GM21786 (cell line): ENCODE data around the gene PTS.
A peak's percentile ranks its signal among the peaks of the same experiment; 100 is the strongest.
"Not testable (repeated sequence)": the region's sequence is repeated elsewhere in the genome, so short reads cannot be mapped to it uniquely, and the experiment has no call there.

ENCODE experiments used
- ATAC-seq: cut with Tn5 transposase; IDR thresholded peaks from one replicate; pipeline ENCODE4 v1.9.1; 2021; ENCODE audit not compliant: unreplicated experiment

The PTS gene

DNA sequence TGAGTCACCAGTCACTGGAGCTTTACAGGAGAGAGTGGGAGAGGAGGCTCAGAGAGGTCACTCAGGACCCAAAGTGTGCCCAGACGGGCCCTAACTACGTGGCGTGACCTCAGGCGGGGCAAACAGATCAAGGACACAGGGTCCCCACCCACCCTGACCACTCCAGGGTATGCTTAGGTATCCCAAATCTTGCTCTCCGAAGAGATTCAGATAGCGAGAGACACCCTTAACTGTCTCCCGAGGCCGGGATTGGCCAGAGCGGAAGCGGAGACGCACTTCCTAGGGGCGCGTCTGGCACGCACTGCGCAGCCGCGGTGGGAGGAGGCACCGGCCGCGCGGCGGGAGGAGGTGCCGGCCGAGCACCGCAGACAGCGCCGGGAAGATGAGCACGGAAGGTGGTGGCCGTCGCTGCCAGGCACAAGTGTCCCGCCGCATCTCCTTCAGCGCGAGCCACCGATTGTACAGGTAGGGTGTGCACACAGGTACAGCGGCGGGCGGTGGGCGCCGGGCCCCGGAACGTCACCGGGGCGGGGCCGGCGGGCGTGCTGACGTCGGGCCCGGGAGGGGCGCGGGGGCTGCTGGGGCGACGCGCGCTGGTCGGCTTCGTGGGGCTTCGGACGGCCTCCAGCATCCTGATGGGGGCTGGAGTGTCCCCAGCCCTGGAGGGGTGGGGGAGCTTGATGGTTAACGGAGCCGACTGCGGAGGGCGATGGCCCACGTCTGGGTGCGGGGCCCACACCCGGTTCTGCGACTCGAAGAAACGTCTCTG is at the start of gene PTS:
PTS (plus strand) TSS at position 367 of the 769 bp plus-strand sequence; CDS start at position 383, 16 bp downstream.
- peak; percentile 95 for ATAC-seq

DNA sequence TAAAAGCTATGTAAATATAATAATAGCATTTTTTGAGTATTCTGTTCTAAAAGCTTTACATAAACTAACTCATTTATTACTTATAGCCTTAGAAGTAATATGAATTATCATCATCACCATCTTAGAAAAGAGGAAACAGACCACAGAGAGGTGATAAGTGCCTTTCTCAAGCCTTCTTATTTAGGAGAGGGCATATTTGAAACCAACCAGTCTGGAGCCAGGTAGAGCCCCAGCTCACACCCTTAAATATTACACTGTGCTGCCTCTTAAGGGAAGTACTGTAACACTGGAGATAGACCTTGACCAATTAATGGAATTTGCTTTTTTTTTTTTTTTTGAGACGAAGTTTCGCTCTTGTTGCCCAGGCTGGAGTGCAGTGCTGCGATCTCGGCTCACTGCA is 48.6 kb upstream of the PTS start:
- no peak for ATAC-seq

DNA sequence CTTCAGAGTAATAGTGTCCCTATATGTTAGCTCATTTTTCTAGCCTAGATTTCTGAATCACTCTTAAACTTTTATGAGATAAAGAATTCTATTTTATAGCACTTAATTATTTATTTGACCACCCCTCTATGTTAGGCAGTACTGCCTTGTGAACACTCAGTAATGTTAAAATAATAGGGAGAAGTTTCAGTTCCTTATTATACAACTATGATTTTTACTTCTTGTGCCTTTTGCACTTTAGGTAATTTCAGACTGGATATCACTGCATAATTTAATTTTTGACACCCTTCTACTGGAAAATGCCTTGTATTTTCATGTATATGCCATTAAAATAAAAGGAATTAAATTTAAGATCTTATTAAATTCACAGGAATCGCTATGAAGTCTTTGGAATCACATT is 47.8 kb upstream of the PTS start:
- ATAC-seq, result no peak

DNA sequence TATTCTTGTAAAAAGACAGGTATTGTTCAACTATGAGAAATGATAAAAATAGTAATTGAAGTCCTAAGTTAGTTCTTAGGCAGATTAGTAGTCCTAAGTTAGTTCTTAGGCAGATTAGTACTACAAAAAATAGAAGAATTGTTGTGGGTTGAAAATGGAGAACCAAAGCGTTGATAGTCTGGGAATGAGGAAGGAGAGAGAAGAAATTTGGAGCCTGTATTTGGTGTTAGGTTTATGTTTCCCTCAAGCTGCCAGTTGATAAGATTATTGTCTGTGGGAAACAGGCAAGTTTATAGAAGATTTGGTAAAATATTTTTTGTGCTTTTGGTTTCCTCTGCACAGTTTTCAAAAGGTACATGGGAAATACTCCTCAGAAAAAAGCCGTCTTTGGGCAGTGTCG is 47.3 kb upstream of the PTS start:
- no peak for ATAC-seq

DNA sequence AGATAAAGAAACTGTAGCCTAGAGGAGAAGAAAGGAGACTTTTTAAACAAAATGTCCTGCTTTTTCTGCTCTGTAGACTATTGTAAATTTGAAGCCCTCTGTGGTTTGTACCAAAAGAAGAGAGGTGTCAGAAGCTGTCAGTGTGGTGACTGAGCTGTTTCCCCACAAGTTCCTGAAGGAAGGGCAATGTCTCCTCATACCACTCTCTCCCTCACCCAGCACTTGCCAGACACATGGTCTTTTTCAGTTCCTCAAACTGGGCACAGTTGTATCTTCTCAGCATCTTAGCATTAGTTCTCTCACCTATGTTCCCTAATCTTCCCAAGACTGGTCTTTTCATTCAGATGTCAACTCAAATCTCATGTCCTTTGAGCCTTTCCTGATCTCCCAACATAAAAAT is 46.6 kb upstream of the PTS start:
- peak; percentile 52 for ATAC-seq

DNA sequence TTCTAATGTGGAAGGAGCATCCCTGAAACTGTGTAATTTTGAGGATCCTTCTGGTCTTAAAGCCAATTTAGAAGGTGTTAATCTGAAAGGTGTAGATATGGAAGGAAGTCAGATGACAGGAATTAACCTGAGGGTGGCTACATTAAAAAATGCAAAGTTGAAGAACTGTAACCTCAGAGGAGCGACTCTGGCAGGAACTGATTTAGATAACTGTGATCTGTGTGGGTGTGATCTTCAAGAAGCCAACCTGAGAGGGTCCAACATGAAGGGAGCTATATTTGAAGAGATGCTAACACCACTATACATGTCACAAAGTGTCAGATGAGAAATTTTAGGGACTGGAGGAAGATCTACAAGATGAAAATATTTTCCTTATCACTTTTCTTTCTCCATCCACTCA is 43.4 kb upstream of the PTS start:
- no peak for ATAC-seq

DNA sequence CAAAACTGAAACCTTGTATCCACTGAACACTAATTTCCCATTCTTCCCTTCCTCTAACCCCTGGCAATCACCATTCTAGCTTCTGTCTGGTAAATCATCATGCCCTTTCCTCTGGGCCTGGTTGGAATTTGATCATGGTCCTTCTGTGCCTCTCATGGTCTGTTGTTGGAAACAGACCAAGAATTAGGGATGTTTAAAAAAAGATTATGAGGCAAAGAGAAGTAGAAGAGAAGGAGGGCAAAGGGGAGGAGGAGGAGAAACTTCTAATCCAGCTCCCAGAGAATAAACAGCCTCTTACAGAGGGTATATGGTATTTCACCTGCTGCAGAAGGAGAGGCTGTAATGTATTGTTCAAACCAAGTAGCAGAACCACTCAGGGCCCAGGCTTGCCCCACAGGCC is 40.3 kb upstream of the PTS start:
- no peak for ATAC-seq

DNA sequence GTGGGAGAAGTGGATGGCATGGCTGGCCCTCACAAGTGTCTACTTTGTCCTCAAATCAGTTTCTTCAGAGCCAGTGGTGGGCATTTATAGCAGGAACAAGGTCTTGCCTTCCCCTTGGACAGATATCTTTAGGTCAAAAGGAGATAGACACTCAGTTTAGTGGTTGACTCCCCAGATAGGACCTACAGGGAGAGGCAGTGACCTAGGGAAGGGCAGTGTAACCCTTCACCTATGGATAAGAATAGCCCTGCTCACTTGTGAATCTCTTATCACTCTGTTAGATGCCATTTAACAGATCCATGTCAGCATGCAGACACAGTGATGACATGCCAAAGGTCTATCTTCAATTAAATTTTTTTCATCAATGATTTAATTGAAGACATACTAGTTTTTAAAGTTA is 39.9 kb upstream of the PTS start:
- ATAC-seq, result no peak

DNA sequence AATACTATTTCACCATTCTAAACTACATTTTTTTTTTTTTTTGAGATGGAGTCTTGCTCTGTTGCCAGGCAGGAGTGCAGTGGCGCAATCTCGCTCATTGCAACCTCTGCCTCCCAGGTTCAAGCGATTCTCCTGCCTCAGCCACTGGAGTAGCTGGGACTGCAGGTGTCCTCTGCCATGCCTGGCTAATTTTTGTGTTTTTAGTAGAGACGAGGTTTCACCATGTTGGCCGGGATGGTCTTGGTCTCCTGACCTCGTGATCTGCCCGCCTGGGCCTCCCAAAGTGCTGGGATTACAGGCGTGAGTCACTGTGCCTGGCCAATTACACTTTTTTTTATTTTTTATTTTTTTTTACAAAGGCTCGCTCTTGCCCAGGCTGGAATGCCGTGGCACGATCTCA is 31.1 kb upstream of the PTS start:
- ATAC-seq, result not testable (repeated sequence)

DNA sequence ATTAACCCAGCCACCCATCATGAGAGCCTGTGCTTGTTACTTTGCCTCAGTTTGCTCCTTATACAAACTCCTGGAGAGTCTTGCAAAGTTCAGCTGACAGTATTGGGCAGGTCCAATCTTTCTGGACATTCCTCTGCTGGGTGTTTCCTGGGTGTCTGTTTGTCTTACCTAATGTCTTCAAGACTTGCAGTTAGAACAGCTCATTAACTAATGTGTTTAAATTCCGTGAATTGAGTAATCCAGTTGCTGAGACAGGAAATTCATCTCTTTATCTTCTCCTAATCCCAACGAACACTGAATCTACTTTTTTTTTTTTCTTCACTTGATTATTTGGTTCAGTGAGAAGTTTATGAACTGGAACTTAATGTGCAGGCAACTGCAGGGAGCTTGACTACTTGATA is 30.3 kb upstream of the PTS start:
- no peak for ATAC-seq

DNA sequence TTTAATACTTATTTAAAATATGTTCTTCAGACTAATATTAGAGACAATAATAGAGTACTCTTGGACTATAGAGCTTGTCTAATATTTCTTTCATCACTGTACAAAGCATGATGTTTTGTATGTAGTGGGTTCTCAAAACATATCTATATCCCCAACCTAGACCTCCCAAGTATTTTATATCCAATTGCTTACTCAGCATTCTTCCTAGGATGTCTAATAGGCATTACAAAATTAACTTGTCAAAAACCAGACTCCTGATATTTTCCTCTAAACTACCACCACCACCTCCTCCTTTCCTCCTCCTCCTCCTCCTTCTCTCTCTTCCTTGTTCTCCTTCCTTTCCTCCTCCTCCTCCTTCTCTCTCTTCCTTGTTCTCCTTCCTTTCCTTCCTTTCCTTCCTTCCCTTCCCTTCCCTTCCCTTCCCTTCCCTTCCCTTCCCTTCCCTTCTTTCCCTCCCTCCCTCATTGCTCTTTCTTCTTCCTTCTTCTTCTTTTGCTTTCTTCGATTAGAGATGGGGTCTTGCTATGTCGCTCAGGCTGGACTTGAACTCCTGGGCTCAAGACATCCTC is 29.6 kb upstream of the PTS start:
- no peak for ATAC-seq

DNA sequence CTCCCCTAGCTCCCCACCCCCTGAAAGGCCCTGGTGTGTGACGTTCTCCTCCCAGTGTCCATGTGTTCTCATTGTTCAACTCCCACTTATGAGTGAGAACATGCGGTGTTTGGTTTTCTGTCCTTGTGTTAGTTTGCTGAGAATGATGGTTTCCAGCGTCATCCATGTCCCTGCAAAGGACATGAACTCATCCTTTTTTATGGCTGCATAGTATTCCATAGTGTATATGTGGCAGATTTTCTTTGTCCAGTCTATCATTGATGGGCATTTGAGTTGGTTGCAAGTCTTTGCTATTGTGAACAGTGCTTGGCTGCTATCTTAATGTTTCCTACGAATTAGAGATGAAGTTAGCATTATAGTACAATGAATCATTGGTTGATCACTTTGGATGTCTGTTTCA is 27.1 kb upstream of the PTS start:
- not testable (repeated sequence) for ATAC-seq

DNA sequence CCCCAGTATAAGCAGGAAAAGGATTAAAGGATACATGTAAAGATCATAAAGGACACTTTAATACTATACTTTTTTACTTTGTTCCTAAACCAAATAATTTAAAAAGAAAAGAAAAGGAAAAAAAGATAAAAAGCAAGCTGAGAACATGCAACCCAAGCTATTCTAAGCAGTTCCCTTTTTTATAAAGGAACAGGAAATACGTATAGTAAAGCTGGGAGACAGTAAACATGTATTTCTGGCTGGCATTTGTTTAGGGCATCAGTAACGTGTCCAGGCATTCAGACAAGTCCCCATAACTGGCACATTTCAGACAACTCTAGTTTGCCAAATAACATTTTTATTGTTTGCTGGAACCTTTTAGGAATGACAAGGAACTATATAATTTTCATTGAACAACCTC is 26.0 kb upstream of the PTS start:
- no peak for ATAC-seq

DNA sequence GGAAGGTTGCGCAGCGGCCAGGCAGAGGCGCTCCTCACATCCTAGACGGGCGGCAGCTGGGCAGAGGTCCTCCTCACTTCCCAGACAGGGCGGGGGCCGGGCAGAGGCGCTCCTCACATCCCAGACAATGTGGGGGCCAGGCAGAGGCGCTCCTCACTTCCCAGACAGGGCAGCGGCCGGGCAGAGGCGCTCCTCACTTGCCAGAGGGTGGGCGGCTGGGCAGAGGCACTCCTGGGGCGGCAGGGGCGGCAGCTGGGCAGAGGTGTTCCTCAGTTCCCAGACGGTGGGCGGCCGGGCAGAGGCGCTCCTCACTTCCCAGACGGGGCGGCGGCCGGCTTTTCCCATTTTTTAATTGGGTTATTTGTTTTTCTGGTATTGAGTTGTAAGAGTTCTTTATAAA is 20.2 kb upstream of the PTS start:
- ATAC-seq, result no peak

DNA sequence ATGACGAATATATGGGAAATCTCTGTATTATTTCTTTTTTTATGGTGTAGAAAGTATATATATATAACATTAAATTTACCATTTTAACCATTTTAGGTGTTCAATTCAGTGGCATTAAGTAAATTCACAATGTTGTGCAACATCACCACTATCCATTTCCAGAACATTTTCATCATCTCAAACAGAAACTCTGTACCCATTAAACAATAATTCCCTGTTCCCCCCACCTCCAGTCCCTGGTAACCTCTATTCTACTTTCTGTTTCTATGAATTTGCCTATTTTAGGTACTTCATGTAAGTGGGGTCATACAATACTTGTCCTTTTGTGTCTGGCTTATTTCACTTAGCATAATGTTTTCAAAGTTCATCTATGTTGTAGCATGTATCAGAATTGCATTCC is 15.3 kb upstream of the PTS start:
- ATAC-seq, result no peak

DNA sequence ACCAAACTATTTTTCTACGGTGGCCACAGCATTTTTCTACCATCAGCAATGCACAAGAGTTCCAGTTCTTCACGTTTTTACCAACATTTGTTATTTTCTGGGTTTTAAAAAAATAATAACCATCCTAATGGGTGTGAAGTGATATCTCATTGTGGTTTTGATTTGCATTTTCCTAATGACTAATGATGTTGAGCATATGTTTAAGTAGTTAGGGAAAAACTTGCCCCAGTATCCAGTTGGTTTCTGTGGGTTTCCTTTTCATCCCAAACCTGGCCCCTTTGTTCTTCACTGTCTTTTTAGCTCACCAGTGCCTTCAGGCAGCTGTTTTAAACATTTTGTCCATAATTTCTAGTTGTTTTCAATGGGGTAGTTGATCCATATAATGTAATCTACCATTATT is 14.7 kb upstream of the PTS start:
- ATAC-seq, result no peak

DNA sequence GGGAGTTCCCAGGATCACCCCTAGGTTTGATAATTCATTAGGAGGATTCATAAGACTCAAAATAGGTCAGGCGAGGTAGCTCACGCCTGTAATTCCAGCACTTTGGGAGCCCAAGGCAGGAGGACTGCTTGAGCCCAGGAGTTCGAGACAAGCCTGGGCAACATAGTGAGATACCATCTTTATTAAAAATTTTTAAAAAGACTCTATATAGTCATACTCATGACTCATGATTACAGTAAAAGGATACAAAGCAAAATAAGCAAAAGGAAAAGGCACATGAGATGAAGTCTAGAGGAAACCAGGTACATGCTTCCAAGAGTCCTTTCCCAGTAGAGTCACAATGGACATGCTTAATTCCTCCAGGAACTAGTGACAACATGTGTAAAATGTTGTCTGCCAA is 13.9 kb upstream of the PTS start:
- ATAC-seq, result no peak

DNA sequence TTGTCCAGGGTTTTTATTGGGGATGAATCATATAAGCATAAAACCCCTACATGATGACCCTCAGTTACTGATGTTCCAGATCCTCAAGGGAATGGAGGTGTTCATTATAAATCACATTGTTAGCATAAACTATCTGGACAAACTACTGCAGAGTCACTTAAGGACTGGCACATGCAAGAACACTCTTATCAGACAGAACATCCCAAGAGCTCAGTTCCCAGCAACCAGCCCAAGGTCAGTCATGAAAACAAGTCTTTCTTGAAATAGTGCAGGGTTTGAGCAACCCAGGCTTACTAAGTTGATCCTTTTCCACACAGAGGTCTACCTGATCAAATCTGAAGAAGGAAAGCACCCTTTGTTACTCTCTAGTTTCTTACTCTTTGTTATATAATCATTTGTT is 13.5 kb upstream of the PTS start:
- no peak for ATAC-seq

DNA sequence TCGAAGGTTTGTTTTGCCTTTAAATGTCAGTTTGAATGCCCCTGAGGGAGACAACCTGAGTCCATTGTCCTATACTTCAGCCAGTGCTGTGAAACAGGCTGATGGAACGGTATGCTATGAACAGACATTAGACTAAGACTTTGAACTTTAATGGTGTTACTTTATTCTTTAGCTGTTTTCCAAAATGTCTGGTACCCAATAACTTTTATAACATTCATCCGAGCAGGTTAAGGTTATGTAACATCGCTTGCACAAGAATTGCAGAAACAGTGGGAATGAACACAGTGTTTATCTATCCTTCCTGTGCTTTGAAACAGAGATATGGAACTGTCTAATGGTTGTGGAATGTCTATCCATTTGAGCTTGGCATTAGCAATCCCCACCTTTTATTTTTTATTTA is 12.5 kb upstream of the PTS start:
- no peak for ATAC-seq

DNA sequence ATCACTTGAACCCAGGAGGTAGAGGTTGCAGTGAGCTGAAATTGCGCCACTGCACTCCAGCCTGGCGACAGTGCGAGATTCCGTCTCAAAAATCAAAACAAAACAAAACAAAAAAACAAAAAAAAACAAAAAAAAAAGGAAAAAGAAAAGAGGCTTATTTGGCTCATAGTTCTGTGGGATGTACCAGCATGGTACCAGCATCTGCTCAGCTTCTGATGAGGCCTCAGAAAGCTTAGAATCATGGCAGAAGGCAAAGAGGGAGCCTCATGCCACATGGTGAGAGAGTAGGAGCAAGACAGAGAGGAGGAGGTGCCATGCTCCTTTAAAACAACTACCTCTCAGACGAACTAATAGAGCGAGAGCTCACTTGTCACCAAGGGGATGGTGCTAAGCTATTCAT is 10.6 kb upstream of the PTS start:
- no peak for ATAC-seq

DNA sequence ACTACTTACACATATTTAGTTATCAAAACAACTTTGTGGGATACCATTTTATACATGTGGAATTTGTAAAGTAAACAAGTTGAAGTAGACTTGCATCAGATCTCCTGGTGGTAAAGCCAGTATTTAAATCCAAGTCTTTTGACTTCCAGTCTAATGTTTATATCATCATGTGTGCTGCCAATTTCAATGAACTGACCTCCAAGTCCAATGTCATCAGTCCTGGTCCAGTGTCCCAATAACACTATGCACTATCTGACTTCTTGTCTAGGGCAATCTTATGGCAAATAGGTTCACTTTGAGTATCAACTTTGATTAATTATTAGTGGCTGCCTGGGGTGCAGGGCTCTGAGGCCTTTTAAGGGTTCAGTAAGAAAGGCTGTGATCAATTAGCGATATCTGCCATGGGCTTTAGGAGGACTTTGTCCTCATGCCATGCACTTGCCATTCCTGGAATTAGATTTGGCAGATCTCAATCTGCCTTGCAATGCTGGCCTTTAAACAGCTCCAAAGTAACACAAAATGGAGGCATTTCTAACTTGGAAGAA is 9.6 kb upstream of the PTS start:
- ATAC-seq, result no peak

DNA sequence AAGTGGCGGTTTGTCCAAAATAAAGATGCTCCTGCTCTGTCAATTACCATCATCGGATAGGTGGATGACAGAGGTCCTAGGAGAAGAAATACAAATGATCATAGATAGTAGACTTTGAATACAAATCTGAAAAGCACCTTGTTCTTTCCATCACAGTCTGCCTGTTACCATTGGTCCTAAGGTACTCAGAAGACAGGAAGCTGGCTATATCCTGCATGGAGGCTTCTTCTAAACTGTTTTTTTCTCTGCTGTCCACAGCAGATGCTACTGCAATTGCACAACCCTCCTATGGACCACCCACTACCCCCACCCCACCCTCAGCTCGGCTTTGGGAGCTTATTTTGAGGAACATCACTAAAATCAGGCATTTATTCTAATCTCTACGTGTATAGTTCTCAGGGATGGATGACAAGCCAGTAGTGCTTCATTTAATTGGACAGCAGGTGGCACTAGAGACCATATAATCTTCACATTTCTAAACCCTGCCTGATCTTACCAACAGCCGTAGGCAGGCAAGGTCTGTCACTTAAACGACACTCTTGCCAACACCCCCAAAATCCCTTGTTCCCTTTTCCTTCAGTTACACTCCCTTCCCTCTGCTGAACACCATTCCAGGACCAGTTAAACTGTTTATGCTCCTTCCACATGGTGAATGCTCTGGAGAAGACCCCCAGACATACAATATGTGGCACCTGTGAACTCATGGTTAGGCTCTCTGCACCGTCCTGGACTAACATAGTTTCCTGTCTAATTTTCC is 6.6 kb upstream of the PTS start:
- ATAC-seq, result peak; percentile 93
